GM18511 (cell line): ENCODE results near the gene DIP2A.
"Not testable (repeated sequence)": the region's sequence is repeated elsewhere in the genome, so short reads cannot be mapped to it uniquely, and the experiment has no call there.

Experiments
- ATAC-seq: cut with Tn5 transposase; IDR thresholded peaks from one replicate; pipeline ENCODE4 v1.9.1; 2021; ENCODE audit warnings: mild to moderate bottlenecking, moderate library complexity; ENCODE audit not compliant: unreplicated experiment

Gene DIP2A

DNA sequence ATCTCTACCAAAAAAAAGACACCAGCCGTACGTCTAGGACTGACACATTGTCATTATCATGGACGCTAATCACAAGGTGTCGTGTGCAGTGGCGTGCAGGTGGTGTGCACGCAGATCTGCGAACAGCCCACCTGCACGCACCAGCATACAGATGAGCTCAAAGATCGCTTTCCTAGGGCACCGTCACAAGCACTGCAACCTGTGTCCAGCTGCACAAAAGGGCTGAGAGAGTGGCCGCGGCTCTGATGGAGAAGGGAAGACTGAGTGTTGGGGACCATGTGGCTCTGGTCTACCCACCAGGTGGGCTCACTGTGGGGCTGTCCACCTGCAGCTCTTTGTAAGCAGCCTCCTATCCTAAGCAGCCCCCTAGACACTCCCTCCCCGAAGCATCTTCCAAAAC lies 95.3 kb downstream of the DIP2A start:
- no peak for ATAC-seq

DNA sequence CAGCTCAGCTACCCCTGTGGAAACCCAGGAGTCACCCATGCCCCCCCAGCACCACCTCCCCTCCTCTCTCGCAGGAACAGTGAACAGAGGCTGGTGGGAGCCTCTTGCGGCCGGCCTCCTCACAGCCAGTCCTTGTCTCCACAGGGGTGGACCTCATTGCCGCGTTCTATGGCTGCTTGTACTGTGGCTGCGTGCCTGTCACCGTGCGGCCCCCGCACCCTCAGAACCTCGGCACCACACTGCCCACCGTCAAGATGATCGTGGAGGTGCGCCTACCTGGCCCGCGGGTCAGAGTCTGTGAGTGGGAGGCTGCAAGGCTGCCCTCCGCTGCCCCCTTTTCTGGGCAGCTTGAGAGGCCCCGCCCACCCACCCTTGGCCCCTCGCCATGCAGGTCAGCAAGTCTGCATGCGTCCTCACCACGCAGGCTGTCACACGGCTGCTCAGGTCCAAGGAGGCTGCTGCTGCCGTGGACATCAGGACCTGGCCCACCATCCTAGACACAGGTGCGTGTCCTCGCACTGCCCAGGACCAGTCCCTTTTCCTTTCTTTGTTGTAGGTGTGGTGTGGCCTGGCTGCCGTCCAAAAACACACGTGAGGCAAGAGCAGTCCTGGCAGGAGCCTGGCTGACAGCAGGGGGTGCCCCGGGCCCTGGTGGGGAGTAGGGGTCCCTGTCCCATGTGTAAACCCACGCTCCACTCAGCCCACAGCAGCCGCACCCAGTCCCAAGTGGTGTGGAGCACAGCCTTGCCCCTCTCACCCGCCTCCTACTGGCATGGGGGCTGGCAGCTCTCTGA lies 95.9 kb downstream of the DIP2A start:
- no peak for ATAC-seq

DNA sequence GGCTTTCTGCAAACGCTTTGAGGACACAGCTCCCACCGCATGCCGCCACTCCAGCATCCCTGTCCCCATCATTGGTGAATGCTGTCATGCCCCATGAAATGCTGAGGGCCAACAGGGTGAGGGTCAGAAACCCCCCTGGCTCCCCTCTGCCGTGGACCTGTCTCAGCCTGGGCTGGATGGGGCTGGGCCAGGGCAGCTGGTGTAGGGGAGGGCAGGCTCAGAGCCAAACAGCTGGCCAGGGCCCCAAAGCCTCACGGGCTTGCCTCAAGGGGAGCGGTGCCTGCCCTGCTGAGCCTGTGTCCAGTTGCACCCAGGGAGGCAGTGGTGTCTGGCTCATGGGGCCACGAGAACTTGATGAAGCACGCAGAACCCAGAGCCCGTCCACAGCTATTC lies 96.5 kb downstream of the DIP2A start:
- ATAC-seq = no peak

DNA sequence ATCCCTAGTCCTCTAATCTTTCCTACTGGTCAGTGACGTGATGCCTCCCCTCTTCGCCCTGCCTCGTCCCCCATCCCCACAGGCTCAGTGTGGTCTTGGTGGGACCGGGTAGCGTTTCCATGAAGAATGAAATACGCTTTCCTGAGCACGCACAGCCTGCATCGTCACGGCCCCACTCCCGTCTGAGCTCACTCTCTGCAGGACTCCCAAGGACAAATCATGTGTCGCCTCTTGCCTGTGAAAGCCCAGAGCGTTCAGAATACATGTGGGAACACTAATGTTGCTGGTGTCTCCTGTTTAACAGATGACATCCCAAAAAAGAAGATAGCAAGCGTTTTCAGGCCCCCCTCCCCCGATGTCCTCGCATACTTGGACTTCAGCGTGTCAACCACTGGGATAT lies 97.0 kb downstream of the DIP2A start:
- no peak for ATAC-seq

DNA sequence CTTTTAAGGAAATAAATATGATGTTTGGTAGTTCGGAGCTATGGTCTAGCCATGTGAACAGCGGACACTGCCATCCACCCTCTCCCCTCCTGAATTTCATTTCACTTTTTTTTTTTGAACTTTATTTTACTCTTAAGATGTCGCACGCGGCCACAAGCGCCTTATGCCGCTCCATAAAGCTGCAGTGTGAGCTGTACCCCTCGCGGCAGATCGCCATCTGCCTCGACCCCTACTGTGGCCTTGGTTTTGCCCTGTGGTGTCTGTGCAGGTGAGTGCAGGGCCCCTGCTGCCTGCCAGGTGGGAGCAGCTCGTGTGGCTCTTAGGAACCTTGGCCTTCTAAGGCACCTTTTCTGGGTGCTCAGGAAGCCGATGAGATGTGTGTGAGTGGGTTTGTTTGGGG lies 98.1 kb downstream of the DIP2A start:
- ATAC-seq = no peak

GRCh38 chr21:46557469-46557868 lies 98.8 kb downstream of the DIP2A start:
- no peak for ATAC-seq

GRCh38 chr21:46557919-46558392 lies 99.3 kb downstream of the DIP2A start:
- no peak for ATAC-seq

DNA sequence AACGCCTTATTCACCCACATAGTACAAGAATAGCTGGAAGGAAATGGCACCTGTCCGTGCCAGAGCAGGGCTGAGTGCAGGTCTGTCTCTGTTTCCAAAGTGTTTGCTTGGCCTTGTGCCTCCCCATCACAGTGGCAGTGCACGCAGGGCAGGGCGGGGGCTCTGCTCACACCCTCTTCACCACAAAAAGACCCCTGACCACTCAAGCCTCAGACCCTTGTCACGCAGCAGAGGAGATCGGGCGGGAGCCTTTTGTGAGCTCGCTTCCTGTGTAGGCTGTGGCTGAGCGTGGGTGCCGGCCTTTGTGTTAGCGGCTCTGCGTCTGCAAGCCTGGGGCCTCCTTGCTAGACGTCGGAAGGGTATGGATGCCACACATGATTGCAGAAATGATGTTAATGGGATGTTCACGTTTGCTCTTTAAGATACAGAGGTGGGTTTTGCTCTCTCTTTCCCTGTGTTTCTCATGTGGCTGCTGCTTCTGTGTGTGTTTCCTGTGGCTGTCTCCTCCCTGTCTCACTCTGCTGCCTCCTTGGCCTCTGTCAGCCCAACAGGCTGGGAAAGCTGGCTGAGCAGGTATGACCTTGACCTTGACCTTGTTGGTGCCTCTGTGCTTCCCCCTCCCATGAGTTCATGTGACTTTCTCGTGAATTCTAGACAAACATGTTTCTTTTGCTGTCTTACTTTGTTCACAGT lies 100.7 kb downstream of the DIP2A start:
- ATAC-seq = no peak

- no peak for ATAC-seq
These were observed 102.1 kb downstream of the DIP2A start for GRCh38 chr21:46560568-46561444.

- ATAC-seq = no peak
These were observed 102.9 kb downstream of the DIP2A start for GRCh38 chr21:46561445-46562090.

DNA sequence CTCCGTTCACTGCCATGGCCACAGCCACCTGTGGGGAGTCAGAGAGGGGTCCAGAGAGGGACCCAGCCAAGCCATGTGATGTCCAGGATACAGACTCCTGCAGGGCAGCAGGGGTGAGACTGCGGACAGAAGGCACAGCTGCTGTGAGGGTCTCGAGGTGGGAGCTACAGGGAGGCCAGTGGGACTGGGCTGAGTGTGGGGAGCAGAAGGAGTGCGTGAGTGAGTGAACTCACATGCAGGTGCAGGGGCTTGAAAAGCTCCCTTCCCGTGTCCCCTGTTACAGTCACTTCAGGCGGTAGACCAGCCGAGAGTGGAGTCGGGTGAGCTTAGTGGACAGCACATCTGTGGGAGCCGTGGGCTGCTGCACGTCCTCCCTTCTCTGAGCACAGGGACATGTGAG lies 103.8 kb downstream of the DIP2A start:
- ATAC-seq = no peak

GRCh38 chr21:46562964-46563607 lies 104.4 kb downstream of the DIP2A start:
- ATAC-seq = no peak

- ATAC-seq = no peak
These were observed 105.7 kb downstream of the DIP2A start for GRCh38 chr21:46564391-46564790.

DNA sequence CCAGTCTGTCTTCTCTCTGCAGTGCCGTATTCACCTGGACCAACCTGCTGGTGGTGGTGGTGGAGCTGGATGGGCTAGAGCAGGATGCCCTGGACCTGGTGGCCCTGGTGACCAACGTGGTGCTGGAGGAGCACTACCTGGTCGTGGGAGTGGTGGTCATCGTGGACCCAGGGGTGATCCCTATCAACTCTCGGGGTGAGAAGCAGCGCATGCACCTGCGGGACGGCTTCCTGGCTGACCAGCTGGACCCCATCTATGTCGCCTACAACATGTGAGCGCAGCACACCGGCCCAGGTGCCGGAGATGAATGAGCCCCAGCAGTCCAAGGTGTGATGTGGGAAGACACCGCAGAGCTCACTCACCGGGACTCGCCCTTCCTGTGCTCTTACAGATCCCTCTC lies 108.7 kb downstream of the DIP2A start:
- no peak for ATAC-seq

DNA sequence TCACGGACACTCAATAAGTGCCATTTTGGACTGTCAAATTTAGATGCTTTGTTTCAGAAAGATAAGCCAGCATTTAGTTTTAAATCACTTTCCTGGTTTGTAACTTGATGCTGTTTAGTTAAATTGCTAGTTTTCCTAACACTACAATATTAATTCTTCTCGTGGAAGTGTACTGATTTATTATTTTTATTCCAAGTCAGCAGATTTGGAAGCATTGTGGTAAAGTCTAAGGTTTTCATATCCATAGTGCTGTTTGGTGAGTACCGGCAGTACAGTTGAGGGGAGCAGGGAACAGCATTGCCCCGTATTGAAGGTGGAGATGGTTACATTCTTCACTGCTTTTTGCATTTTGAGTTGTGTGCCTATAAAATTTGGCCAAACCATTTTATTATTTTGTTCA lies 109.9 kb downstream of the DIP2A start:
- ATAC-seq = no peak

DNA sequence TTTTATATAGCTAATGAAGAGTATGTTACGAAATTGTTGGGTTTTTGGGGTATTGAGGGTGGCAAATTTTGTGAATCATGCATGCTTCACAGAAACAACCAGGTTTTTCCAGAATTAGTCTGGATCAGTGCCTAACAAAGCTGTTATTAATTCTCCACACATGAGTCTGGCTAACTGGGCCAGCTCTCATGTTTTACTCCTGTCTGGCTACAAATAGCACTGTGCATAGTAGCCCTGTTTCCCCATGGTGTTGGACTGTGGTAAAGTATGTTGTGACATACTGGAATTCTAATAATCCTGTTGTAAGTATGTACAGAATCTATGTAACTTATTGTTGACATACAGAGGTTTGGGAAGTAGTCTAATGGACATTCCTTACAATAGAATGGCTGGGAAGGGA lies 110.4 kb downstream of the DIP2A start:
- no peak for ATAC-seq

DNA sequence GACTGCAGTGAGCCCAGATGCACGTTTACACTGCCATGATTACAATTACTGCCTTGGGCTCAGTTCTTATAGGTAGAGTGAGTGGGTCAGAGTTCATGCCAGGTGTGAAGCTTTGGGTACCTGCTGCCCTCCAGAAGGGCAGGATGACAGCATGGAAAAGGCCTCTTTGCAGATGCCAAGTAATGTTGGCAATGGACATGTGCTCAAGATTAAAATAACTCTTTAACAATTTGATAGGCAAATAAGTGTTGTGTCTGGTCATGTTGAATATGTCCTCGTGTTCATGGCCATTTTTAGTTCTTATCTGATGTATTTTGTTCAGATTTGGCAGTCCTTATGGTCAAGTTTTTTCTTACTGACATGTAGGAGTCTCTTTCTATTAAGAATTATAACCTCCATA lies 111.4 kb downstream of the DIP2A start:
- no peak for ATAC-seq

- no peak for ATAC-seq
These were observed 111.9 kb downstream of the DIP2A start for GRCh38 chr21:46570631-46571030.

GRCh38 chr21:46572850-46573249 lies 114.2 kb downstream of the DIP2A start:
- ATAC-seq = no peak

- not testable (repeated sequence) for ATAC-seq
These were observed 119.1 kb downstream of the DIP2A start for GRCh38 chr21:46577786-46578185.
